Stimulated activated effector memory CD8-positive, alpha-beta T cell treated with anti-CD3 and anti-CD28 coated beads, Interleukin-12 subunit alpha, Interleukin-12 subunit beta, amount 100 ng/mL, for 72 hours (primary cell): ENCODE data around the gene NKAIN2.

Experiments
- ATAC-seq: fragments of 150-1000 bp; cut with Tn5 transposase; 2 replicates; pipeline ENCODE4 v1.10.0; 2021
- DNase-seq, 2 donors: peaks; one replicate each; pipeline ENCODE4 v3.0.0; 2021 to 2022; ENCODE audit warnings: low spot score in 2 of 2
- H3K27ac Mint-ChIP-seq: one replicate; pipeline ENCODE4 v1.8.0; 2022; ENCODE audit warnings: mild to moderate bottlenecking, mixed read lengths
- H3K36me3 Mint-ChIP-seq: one replicate; pipeline ENCODE4 v1.8.0; 2022; ENCODE audit warnings: mild to moderate bottlenecking, mixed read lengths
- H3K4me1 Mint-ChIP-seq: one replicate; pipeline ENCODE4 v1.8.0; 2022; ENCODE audit warnings: mixed read lengths
- H3K4me3 Mint-ChIP-seq: one replicate; pipeline ENCODE4 v1.8.0; 2022; ENCODE audit warnings: mild to moderate bottlenecking, mixed read lengths
- H3K9me3 Mint-ChIP-seq: one replicate; pipeline ENCODE4 v1.8.0; 2022; ENCODE audit warnings: mixed read lengths

NKAIN2 gene

GRCh38 chr6:124080483-124080882 is 276.8 kb downstream of the NKAIN2 start:
- DNase-seq, result no peak
- H3K9me3 Mint-ChIP-seq, result peaks cover 9% of the 10 kb centered on the region
- H3K4me3 Mint-ChIP-seq, result no peak overlapping the region
- no peak overlapping the region for H3K27ac Mint-ChIP-seq
- H3K36me3 Mint-ChIP-seq, result no peaks in the 10 kb centered on the region
- ATAC-seq, result no peak
- no peaks in the 10 kb centered on the region for H3K4me1 Mint-ChIP-seq

DNA sequence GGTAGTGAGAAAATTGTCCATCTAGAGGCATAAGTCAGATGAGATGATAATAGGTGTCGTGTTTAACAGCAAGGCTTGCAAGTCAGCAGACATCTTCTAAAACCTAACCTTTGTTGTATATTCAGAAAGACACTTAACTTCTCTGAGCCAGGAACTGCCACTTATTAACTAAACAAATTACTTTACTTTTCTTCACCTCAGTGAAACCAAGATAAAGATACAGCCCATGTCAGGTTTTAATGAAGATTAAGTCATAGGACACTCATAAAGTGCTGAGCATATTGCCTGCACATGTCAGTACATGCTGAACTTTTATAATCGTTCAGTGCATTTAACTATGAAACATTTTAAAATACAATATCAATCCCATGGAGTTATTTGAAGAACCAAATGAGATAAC is 286.8 kb downstream of the NKAIN2 start:
- peaks cover 3% of the 10 kb centered on the region for H3K9me3 Mint-ChIP-seq
- no peak overlapping the region for H3K27ac Mint-ChIP-seq
- H3K4me3 Mint-ChIP-seq, result no peak overlapping the region
- no peaks in the 10 kb centered on the region for H3K4me1 Mint-ChIP-seq
- ATAC-seq, result no peak
- no peaks in the 10 kb centered on the region for H3K36me3 Mint-ChIP-seq
- no peak for DNase-seq

GRCh38 chr6:124099520-124099919 is 295.9 kb downstream of the NKAIN2 start:
- H3K27ac Mint-ChIP-seq, result no peak overlapping the region
- H3K4me3 Mint-ChIP-seq, result no peak overlapping the region
- H3K9me3 Mint-ChIP-seq, result no peaks in the 10 kb centered on the region
- DNase-seq (no peak), ATAC-seq (no peak)
- H3K4me1 Mint-ChIP-seq, result no peaks in the 10 kb centered on the region
- H3K36me3 Mint-ChIP-seq, result no peaks in the 10 kb centered on the region

GRCh38 chr6:124110514-124110913 is 306.8 kb downstream of the NKAIN2 start:
- no peaks in the 10 kb centered on the region for H3K36me3 Mint-ChIP-seq
- no peaks in the 10 kb centered on the region for H3K4me1 Mint-ChIP-seq
- no peak overlapping the region for H3K4me3 Mint-ChIP-seq
- no peak for ATAC-seq
- DNase-seq, result no peak
- H3K9me3 Mint-ChIP-seq, result peaks cover 39% of the 10 kb centered on the region
- no peak overlapping the region for H3K27ac Mint-ChIP-seq

DNA sequence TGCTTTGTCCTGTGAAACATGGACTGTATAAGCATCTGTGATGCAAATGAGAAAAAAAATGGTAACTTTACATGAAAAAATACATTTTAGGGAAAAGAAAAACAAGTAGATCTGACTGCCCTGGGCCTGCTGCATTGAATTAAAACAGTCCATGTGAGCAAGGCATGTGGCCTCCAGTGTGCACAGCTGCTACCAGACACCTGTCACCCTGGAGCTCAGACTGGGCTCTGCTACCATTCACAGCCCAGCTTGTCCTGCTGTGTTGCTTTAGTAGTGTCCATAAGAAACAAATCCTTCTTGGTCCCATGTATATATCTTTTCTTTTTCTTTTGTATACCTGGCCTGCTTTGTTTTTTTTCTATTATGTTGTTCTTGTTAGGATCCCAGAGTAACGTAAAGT is 315.9 kb downstream of the NKAIN2 start:
- ATAC-seq (no peak), DNase-seq (no peak)
- Mint-ChIP-seq H3K27ac (no peak overlapping the region), H3K36me3 (no peaks in the 10 kb centered on the region), H3K9me3 (peaks cover 10% of the 10 kb centered on the region), H3K4me1 (no peaks in the 10 kb centered on the region), H3K4me3 (no peak overlapping the region)

GRCh38 chr6:124123617-124124209 is 320.0 kb downstream of the NKAIN2 start:
- no peak overlapping the region for H3K27ac Mint-ChIP-seq
- ATAC-seq, result no peak
- no peaks in the 10 kb centered on the region for H3K36me3 Mint-ChIP-seq
- peaks cover 10% of the 10 kb centered on the region for H3K9me3 Mint-ChIP-seq
- DNase-seq, result no peak
- H3K4me3 Mint-ChIP-seq, result no peak overlapping the region
- no peaks in the 10 kb centered on the region for H3K4me1 Mint-ChIP-seq

GRCh38 chr6:124131259-124131658 is 327.6 kb downstream of the NKAIN2 start:
- Mint-ChIP-seq H3K4me1 (no peaks in the 10 kb centered on the region), H3K36me3 (no peaks in the 10 kb centered on the region), H3K4me3 (no peak overlapping the region), H3K27ac (no peak overlapping the region), H3K9me3 (peaks cover 20% of the 10 kb centered on the region)
- ATAC-seq (no peak), DNase-seq (no peak)

- no peak overlapping the region for H3K27ac Mint-ChIP-seq
- peaks cover 19% of the 10 kb centered on the region for H3K9me3 Mint-ChIP-seq
- no peaks in the 10 kb centered on the region for H3K4me1 Mint-ChIP-seq
- H3K4me3 Mint-ChIP-seq, result no peak overlapping the region
- no peaks in the 10 kb centered on the region for H3K36me3 Mint-ChIP-seq
- DNase-seq, result no peak
- no peak for ATAC-seq
These were observed 328.1 kb downstream of the NKAIN2 start for GRCh38 chr6:124131779-124132178.

DNA sequence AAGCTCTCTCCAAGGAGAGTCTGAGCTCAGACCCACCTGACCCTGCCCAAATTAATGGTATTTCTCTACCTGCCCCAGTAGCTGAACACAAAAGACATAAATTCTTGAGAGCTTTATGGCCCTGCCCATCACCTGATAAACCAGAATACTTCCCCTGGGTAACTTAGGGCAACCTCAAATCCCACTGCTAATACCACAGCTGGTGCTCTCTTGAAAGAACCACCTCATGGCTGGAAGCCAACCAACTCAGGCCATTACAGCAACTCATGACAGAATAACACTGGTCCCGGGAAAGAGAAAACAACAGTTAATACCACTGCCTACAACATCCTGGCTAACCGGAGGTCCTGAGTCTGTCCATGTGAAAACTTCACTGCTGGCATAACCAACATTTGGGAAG is 328.6 kb downstream of the NKAIN2 start:
- ATAC-seq (no peak), DNase-seq (no peak)
- peaks cover 16% of the 10 kb centered on the region for H3K9me3 Mint-ChIP-seq

GRCh38 chr6:124142852-124143251 is 339.2 kb downstream of the NKAIN2 start:
- no peaks in the 10 kb centered on the region for H3K36me3 Mint-ChIP-seq

More for the DNA sequence above, 328.6 kb downstream of the NKAIN2 start:
- H3K4me1 Mint-ChIP-seq, result no peaks in the 10 kb centered on the region
- H3K27ac Mint-ChIP-seq, result no peak overlapping the region
- H3K4me3 Mint-ChIP-seq, result no peak overlapping the region
- no peaks in the 10 kb centered on the region for H3K36me3 Mint-ChIP-seq

DNA sequence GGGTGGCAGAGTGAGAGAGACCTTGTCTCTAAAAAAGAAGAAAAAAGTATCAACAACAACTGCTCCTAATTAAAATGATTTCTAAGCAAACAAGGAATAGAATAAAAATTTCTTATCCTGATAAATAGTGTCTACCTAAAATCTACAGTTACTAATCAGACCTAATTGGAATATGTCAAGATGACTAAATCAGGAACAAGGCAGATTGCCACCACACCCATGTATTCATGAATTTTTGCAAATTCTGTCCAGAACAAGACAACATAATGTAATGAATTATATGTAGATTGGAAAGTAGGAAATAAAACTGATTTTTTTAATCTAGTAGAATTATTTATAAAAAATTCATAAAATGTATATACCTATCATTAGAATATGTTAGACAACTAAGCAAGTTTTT is 339.8 kb downstream of the NKAIN2 start:
- no peak overlapping the region for H3K4me3 Mint-ChIP-seq
- H3K36me3 Mint-ChIP-seq, result no peaks in the 10 kb centered on the region
- H3K27ac Mint-ChIP-seq, result no peak overlapping the region

More at GRCh38 chr6:124142852-124143251, 339.2 kb downstream of the NKAIN2 start:
- DNase-seq (no peak), ATAC-seq (no peak)
- Mint-ChIP-seq H3K4me3 (no peak overlapping the region), H3K9me3 (peaks cover 10% of the 10 kb centered on the region), H3K27ac (no peak overlapping the region), H3K4me1 (no peaks in the 10 kb centered on the region)

DNA sequence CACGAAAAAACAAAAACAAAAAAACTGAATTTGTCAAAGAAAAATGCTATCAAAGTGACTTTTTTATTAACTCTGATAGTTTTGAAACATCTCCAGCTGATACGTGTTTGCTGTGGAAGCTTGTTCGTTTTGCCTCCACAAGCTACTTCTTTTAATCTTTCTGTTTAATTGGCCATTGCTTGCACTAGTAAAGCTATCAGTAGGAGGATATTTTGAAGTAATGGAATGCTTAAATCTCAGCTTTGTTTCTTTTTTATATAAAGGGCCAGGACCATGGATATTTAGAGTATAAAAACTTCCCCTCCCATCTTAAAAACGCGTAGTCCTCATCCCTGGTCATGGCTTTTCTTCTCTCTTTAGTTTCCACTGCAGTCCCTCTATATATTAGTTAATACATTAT is 344.0 kb downstream of the NKAIN2 start:
- Mint-ChIP-seq H3K27ac (no peak overlapping the region), H3K36me3 (no peaks in the 10 kb centered on the region), H3K4me3 (no peak overlapping the region), H3K9me3 (peaks cover 5% of the 10 kb centered on the region), H3K4me1 (no peaks in the 10 kb centered on the region)
- ATAC-seq, result no peak
- no peak for DNase-seq

More for the DNA sequence above, 339.8 kb downstream of the NKAIN2 start:
- H3K9me3 Mint-ChIP-seq, result peaks cover 11% of the 10 kb centered on the region
- no peaks in the 10 kb centered on the region for H3K4me1 Mint-ChIP-seq
- no peak for DNase-seq
- ATAC-seq, result no peak

DNA sequence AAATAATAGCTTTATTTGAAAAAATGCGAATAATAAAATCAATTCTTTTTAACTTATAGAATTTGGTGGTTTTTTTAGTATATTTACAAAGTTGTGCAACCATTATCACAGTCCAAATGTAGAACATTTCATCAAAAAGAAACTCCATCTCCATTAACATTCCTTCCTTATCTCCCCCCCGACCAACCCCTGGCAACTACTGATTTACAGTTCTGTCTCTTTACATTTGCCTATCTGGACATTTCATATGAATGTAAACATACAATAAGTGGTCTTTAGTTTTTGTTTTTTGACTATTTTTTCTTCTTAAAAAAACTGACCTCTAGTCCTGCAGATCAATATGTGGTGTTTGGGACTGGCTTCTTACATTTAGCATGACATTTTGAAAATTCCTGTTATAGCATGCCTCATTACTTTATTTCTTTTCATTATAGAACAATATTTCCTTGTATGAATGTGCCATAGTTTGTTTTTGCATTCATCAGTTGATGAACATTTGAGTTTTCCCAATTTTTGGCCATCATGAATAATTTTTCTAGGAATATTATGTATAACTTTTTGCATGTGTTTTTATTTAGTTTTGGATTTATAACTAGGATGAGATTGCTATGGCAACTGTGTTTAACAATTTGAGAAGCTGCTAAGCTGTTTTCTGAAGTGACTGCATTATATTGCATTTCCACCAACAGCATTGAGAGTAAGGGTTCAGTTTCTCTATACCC is 344.7 kb downstream of the NKAIN2 start:
- ATAC-seq, result no peak
- DNase-seq, result no peak
- no peaks in the 10 kb centered on the region for H3K4me1 Mint-ChIP-seq
- H3K27ac Mint-ChIP-seq, result no peak overlapping the region
- H3K36me3 Mint-ChIP-seq, result no peaks in the 10 kb centered on the region
- peaks cover 7% of the 10 kb centered on the region for H3K9me3 Mint-ChIP-seq
- no peak overlapping the region for H3K4me3 Mint-ChIP-seq

- Mint-ChIP-seq H3K4me1 (no peaks in the 10 kb centered on the region), H3K4me3 (no peak overlapping the region), H3K36me3 (no peaks in the 10 kb centered on the region), H3K9me3 (peaks cover 7% of the 10 kb centered on the region), H3K27ac (no peak overlapping the region)
- DNase-seq, result no peak
- no peak for ATAC-seq
These were observed 346.0 kb downstream of the NKAIN2 start for GRCh38 chr6:124149646-124150045.

DNA sequence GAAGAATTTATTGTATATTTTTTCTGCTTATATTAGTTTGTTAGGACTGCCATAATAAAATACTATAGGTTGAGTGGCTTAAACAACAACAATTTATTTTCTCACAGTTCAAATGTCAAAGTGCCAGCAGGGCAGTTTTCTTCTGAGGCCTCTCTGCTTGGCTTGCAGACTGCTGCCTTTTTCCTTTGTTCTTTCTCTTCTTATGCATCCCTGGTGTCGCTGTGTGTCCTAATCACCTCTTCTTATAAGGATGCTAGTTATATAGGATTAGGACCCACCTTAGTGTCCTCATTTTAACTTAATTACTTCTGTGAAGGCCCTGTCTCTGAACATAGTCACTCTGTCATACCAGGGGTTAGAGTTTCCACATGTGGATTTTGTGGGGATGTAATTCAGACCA is 354.4 kb downstream of the NKAIN2 start:
- DNase-seq, result no peak
- no peak overlapping the region for H3K27ac Mint-ChIP-seq
- H3K4me1 Mint-ChIP-seq, result no peaks in the 10 kb centered on the region
- peaks cover 16% of the 10 kb centered on the region for H3K9me3 Mint-ChIP-seq
- no peak overlapping the region for H3K4me3 Mint-ChIP-seq
- no peak for ATAC-seq
- H3K36me3 Mint-ChIP-seq, result no peaks in the 10 kb centered on the region

DNA sequence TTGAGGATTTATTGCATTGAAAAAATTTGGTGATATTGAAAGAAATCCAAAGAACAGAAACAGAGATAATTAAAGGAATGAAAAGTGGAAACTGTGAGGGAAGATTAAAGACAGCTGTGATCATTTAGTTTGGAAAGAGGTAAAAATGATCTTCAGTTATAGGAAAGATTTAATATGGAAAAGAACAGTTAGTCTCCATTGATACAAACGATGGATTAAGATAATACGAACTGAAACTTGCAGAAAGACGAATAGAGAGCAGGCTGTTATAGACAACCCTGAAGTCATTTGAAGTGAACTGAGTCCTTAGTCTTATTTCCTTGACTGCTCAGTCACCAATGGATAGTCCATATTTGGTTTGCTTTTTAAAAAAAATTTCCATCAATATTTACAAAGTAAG is 360.0 kb downstream of the NKAIN2 start:
- ATAC-seq (no peak), DNase-seq (no peak)
- H3K27ac Mint-ChIP-seq, result no peak overlapping the region
- H3K36me3 Mint-ChIP-seq, result no peaks in the 10 kb centered on the region
- no peak overlapping the region for H3K4me3 Mint-ChIP-seq
- peaks cover 6% of the 10 kb centered on the region for H3K9me3 Mint-ChIP-seq
- no peaks in the 10 kb centered on the region for H3K4me1 Mint-ChIP-seq
